GM19455 (cell line): ENCODE results near the gene RTKN.

Experiments
- ATAC-seq: cut with Tn5 transposase; IDR thresholded peaks from one replicate; pipeline ENCODE4 v1.9.1; 2021; ENCODE audit not compliant: unreplicated experiment

RTKN gene

DNA sequence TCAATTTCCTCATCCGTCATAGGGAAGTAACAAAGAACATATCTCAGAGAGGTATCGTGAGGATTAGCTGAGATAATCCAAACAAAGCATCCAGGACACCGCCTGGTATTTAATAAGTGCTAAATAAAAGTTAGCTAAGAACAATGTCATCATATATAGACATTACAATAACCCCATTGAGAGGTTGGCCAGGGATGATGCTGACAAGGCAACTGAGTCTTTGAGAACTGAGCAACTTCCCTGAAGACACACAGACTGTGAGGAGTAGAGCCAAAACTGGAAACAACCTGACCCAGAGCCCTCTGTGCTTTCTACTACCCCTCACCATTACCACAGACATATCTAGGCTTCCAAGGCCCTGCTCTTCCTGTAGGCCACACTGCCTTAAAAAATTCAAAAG lies 60.0 kb downstream of the RTKN start:
- ATAC-seq = no peak

DNA sequence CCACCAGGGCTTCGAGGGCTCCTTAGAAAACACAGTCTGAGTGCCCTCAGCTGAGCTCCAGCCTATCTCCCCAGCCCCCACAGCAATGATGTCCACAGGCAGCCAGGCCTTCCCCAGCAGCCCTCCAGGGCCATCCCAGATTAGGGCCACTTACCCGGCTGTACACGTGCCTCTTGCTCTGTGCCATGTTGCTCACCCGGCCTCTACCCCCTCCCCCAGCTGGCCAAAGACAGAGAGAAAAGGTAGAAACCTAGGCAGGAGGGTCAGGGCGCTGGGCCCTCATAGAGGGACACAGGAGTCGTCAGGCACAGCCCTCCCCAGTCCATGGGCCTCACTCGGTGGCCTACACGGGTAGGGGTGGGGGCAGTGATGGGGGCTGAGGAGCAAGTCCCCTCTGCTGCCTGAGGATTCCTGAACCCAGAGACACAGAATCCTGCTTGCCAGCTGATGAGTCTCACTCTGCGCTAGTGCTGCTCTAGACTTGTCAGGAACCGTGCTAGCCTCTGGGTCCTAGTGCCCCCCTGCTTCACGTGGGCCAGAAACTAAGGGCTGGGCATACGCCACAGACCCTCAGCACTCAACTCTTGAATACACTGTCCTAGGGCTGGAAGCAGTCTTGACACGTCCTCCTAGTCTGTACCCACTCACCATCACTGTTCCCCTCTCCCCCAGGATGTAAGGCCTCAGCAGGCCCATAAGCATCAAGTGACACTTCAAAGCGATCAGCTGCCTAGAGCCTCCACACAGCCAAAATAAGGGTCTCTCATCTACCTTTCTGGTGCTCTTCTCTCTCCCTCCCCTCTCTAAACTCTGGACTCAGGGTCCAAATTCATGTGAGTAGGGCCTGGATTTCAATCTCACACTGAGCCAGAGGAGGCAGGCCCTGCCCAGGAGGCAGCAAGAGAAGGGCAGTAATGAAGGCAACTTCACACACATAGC lies 61.6 kb downstream of the RTKN start, which contains the start of gene DCTN1:
Gene DCTN1, minus strand, starts transcription at position 461 of the 939 bp plus-strand sequence. Its CDS starts 274 bp downstream, at position 187.
- ATAC-seq = no peak

DNA sequence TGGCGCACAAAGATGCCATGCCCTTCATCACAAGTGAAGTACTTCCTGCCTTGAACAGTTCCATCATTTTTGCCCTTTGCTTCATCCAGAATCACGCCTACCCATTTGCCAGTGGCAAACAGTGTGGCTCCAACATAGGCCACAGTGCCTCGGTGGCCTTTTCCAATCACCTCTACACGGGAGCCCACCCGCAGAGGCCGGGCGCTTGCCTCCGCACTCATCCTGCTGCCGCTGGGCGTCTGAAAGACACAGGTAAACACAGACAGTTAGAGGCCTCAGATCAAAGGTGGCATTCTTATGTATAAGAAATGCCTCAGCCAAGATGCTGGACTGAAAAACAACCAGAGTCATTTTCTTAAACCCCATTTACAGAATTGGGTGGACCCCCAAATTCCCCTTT lies 63.7 kb downstream of the RTKN start:
- ATAC-seq = no peak

DNA sequence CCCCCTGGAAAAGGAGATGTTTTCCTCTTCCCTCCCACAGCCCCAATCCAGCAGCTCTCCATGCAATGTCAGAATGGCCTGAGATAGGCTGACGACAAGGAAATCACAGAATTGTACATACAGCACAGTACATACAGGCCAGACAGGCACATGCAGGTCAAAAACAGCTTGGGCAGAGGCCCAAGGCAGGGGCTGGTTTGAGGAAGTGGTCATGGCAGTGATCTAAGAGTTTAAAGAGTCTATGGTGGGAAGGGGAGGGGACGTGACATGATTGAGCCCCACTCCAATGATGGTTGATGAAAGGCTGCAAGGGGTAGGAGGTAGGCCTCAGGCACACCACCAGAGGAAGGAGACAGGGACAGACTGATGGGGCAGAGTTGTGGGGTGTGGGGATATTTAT lies 65.9 kb downstream of the RTKN start:
- no peak for ATAC-seq
